H1 (cell line): ENCODE data around the gene HIVEP3. TPM values are rescaled to one million over a fixed set of nuclear protein-coding genes. Genes with fewer than 3 reads are reported as not detected.

Experiments
- CTCF ChIA-PET: fragments of 300-600 bp; sonication (Branson Sonifier 250); formaldehyde crosslinking; loops from one replicate; lab custom pipeline; 2021; ENCODE audit not compliant: partially characterized antibody; lab: Charles Lee
- POLR2A ChIA-PET: fragments of 300-600 bp; sonication (Branson Sonifier 250); formaldehyde crosslinking; loops from one replicate; lab custom pipeline; 2021; ENCODE audit warnings: inconsistent platforms; ENCODE audit not compliant: partially characterized antibody; lab: Charles Lee
- DNase-seq, 2 experiments: peaks; one replicate each; pipeline versions ENCODE4 v3.0.0 to v3.0.0-alpha.2; 2010 to 2022; ENCODE audit warnings: low spot score in 2 of 2, low read depth in 1 of 2, mixed read lengths in 1 of 2
- FAIRE-seq: peaks from 2 replicates; lab custom pipeline; 2011; peaks lifted over from hg19 to GRCh38; lab: Jason Lieb, UNC
- H2AFZ ChIP-seq: 2 replicates; pipeline ENCODE4 v1.8.1; 2012; ENCODE audit warnings: low read length, inconsistent platforms
- H2AK5ac ChIP-seq: 2 replicates; pipeline ENCODE4 v1.6.1; 2013; ENCODE audit warnings: low read depth, low read length
- H2BK120ac ChIP-seq: replicated peaks from 2 replicates; pipeline ENCODE3; 2013; ENCODE audit warnings: low read depth, low read length, inconsistent platforms
- H2BK12ac ChIP-seq: 2 replicates; pipeline ENCODE4 v1.6.1; 2013; ENCODE audit warnings: low read depth, low read length
- H2BK15ac ChIP-seq: 2 replicates; pipeline ENCODE4 v1.6.1; 2013; ENCODE audit warnings: low read length
- H2BK20ac ChIP-seq: 2 replicates; pipeline ENCODE4 v1.6.1; 2013; ENCODE audit warnings: low read length
- H2BK5ac ChIP-seq: 2 replicates; pipeline ENCODE4 v1.6.1; 2013; ENCODE audit warnings: low read depth, low read length
- H3K14ac ChIP-seq: 2 replicates; pipeline ENCODE4 v1.6.1; 2013; ENCODE audit warnings: inconsistent platforms; ENCODE audit not compliant: insufficient read length
- H3K18ac ChIP-seq: 2 replicates; pipeline ENCODE4 v1.6.1; 2013; ENCODE audit warnings: low read length; ENCODE audit errors: extremely low read depth
- H3K23ac ChIP-seq: 2 replicates; pipeline ENCODE4 v1.6.1; 2013; ENCODE audit warnings: inconsistent platforms; ENCODE audit not compliant: insufficient read length
- H3K23me2 ChIP-seq: 2 replicates; pipeline ENCODE4 v1.6.1; 2013; ENCODE audit warnings: low read depth, low read length
- H3K27ac ChIP-seq: 2 replicates; pipeline ENCODE4 v1.6.1; 2011; ENCODE audit warnings: low read depth, low read length, inconsistent platforms
- H3K27me3 ChIP-seq, 4 experiments: replicated peaks in 1 of 4; 1 replicate in 1 of 4; 2 replicates in 3 of 4; pipeline versions ENCODE4 v1.6.1 to v1.8.1; 2011 to 2013; ENCODE audit warnings: low read length in 3 of 4, mild to moderate bottlenecking in 3 of 4, inconsistent platforms in 2 of 4, mixed read lengths in 2 of 4, moderate library complexity in 1 of 4; ENCODE audit not compliant: control insufficient read depth in 3 of 4, insufficient read depth in 3 of 4; ENCODE audit errors: extremely low read depth in 1 of 4
- H3K36me3 ChIP-seq, 4 experiments: 2 replicates each; pipeline versions ENCODE4 v1.6.1 to v1.8.1; 2011 to 2013; ENCODE audit warnings: mild to moderate bottlenecking in 4 of 4, low read length in 3 of 4, moderate library complexity in 2 of 4, control low read depth in 1 of 4, inconsistent platforms in 1 of 4; ENCODE audit not compliant: insufficient read depth in 4 of 4, control insufficient read depth in 2 of 4
- H3K4ac ChIP-seq: replicated peaks from 2 replicates; pipeline ENCODE3; 2013; ENCODE audit warnings: low read length, low read depth, mixed read lengths, inconsistent platforms; ENCODE audit not compliant: insufficient read length
- H3K4me1 ChIP-seq, 4 experiments: replicated peaks in 1 of 4; 1 replicate in 1 of 4; 2 replicates in 3 of 4; pipeline versions ENCODE4 v1.6.1 to v1.8.1; 2011 to 2013; ENCODE audit warnings: low read length in 3 of 4, inconsistent platforms in 2 of 4, mixed read lengths in 1 of 4; ENCODE audit not compliant: insufficient read depth in 4 of 4, control insufficient read depth in 3 of 4
- H3K4me2 ChIP-seq, 2 experiments: 2 replicates each; pipeline versions ENCODE4 v1.6.1 to v1.8.1; 2011 to 2013; ENCODE audit warnings: low read depth in 2 of 2, low read length in 2 of 2, control low read depth in 1 of 2, inconsistent platforms in 1 of 2, mild to moderate bottlenecking in 1 of 2; ENCODE audit not compliant: insufficient read depth in 1 of 2
- H3K4me3 ChIP-seq, 4 experiments: fragments of 200-600, 300-600 bp in 1 of 4; sonication (generic), shearing (Covaris generic), sonication (Bioruptor Twin) in 1 of 4; 2 replicates each; pipeline versions ENCODE4 v1.5.1 to v1.8.1; 2011 to 2016; ENCODE audit warnings: low read length in 4 of 4, low read depth in 3 of 4, control low read depth in 2 of 4, inconsistent platforms in 2 of 4, mild to moderate bottlenecking in 2 of 4, mixed read lengths in 1 of 4, moderate library complexity in 1 of 4; ENCODE audit not compliant: insufficient read depth in 2 of 4; ENCODE audit errors: extremely low read depth in 1 of 4
- H3K56ac ChIP-seq: replicated peaks from 2 replicates; pipeline ENCODE3; 2013; ENCODE audit warnings: low read depth, mild to moderate bottlenecking, mixed read lengths, low read length, inconsistent platforms; ENCODE audit not compliant: insufficient read length
- H3K79me1 ChIP-seq: 2 replicates; pipeline ENCODE4 v1.6.1; 2013; ENCODE audit warnings: low read depth, low read length, control low read depth
- H3K79me2 ChIP-seq, 2 experiments: 2 replicates each; pipeline versions ENCODE4 v1.6.1 to v1.8.1; 2012 to 2013; ENCODE audit warnings: low read length in 2 of 2, mild to moderate bottlenecking in 2 of 2, inconsistent platforms in 1 of 2; ENCODE audit not compliant: insufficient read depth in 2 of 2, control insufficient read depth in 1 of 2
- H3K9ac ChIP-seq, 4 experiments: replicated peaks in 1 of 4; 1 replicate in 1 of 4; 2 replicates in 3 of 4; pipeline versions ENCODE4 v1.6.1 to v1.8.1; 2011 to 2013; ENCODE audit warnings: low read depth in 3 of 4, low read length in 3 of 4, control low read depth in 2 of 4, mild to moderate bottlenecking in 2 of 4, moderate library complexity in 2 of 4, inconsistent platforms in 1 of 4; ENCODE audit errors: extremely low read depth in 1 of 4
- H3K9me3 ChIP-seq, 2 experiments: 2 replicates each; pipeline versions ENCODE4 v1.6.1 to v1.8.1; 2012 to 2013; ENCODE audit warnings: mild to moderate bottlenecking in 2 of 2, moderate library complexity in 2 of 2, control low read depth in 1 of 2, inconsistent platforms in 1 of 2, low read depth in 1 of 2, low read length in 1 of 2, mixed read lengths in 1 of 2; ENCODE audit not compliant: insufficient read depth in 2 of 2
- H4K20me1 ChIP-seq, 2 experiments: replicated peaks in 1 of 2; 2 replicates each; pipeline versions ENCODE3 to v1.8.1; 2011 to 2013; ENCODE audit warnings: inconsistent platforms in 2 of 2, low read length in 2 of 2, mild to moderate bottlenecking in 1 of 2; ENCODE audit not compliant: insufficient read depth in 2 of 2, control insufficient read depth in 1 of 2
- H4K5ac ChIP-seq: 2 replicates; pipeline ENCODE4 v1.6.1; 2013; ENCODE audit warnings: low read length, low read depth, mixed read lengths, inconsistent platforms; ENCODE audit not compliant: insufficient read length
- H4K8ac ChIP-seq: 2 replicates; pipeline ENCODE4 v1.8.0; 2013; ENCODE audit warnings: mild to moderate bottlenecking, moderate library complexity, low read length, inconsistent platforms; ENCODE audit not compliant: insufficient read depth; ENCODE audit errors: extremely low read depth
- H4K91ac ChIP-seq: replicated peaks from 2 replicates; pipeline ENCODE3; 2013; ENCODE audit warnings: low read length, mixed read lengths, inconsistent platforms; ENCODE audit not compliant: insufficient read length
- CBX5 ChIP-seq: fragments of 300-800, 300-1000 bp; sonication (generic); IDR thresholded peaks from 2 replicates; pipeline ENCODE4 v1.7.1; 2016; ENCODE audit warnings: antibody characterized with exemption, low read length, low read depth
- CTBP2 ChIP-seq: IDR thresholded peaks from 2 replicates; pipeline ENCODE4 v1.7.0; 2011; ENCODE audit warnings: borderline replicate concordance, mild to moderate bottlenecking, moderate library complexity, mixed read lengths, low read length; ENCODE audit not compliant: insufficient read depth, insufficient read length
- EZH2 ChIP-seq: fragments of 200-600 bp; sonication (generic); IDR thresholded peaks from 2 replicates; pipeline ENCODE4 v1.7.1; 2012; ENCODE audit warnings: low read depth, mild to moderate bottlenecking, moderate library complexity, low read length, inconsistent platforms; ENCODE audit not compliant: severe bottlenecking
- JUND ChIP-seq: IDR thresholded peaks from 2 replicates; pipeline ENCODE4 v1.6.1; 2011; ENCODE audit warnings: mild to moderate bottlenecking, improper control_type of control experiment, low read length
- MAFK ChIP-seq: IDR thresholded peaks from 2 replicates; pipeline ENCODE4 v1.6.1; 2012; ENCODE audit warnings: low read depth, mild to moderate bottlenecking, improper control_type of control experiment, low read length
- MAX ChIP-seq: IDR thresholded peaks from 2 replicates; pipeline ENCODE4 v1.6.1; 2012; ENCODE audit warnings: inconsistent platforms
- RBBP5 ChIP-seq: IDR thresholded peaks from 2 replicates; pipeline ENCODE4 v1.7.1; 2012; ENCODE audit warnings: low read depth, mild to moderate bottlenecking, inconsistent platforms, low read length, moderate library complexity, borderline replicate concordance
- RXRA ChIP-seq: IDR thresholded peaks from 2 replicates; pipeline ENCODE4 v1.6.1; 2011; ENCODE audit warnings: low read depth, mild to moderate bottlenecking, low read length, moderate library complexity; ENCODE audit not compliant: insufficient read depth
- SIN3A ChIP-seq, 2 experiments: IDR thresholded peaks in 1 of 2; conservative IDR thresholded peaks in 1 of 2; 2 replicates each; pipeline ENCODE4 v1.6.1; 2011 to 2012; ENCODE audit warnings: low read length in 2 of 2, improper control_type of control experiment in 1 of 2, low read depth in 1 of 2, mild to moderate bottlenecking in 1 of 2
- SP1 ChIP-seq: IDR thresholded peaks from 2 replicates; pipeline ENCODE4 v1.6.1; 2011; ENCODE audit warnings: low read depth, low read length
- SP4 ChIP-seq: IDR thresholded peaks from 2 replicates; pipeline ENCODE4 v1.6.1; 2012; ENCODE audit warnings: low read length, inconsistent platforms
- YY1 ChIP-seq: IDR thresholded peaks from 2 replicates; pipeline ENCODE4 v1.6.1; 2011; ENCODE audit warnings: low read depth, mild to moderate bottlenecking, low read length
- WGBS, 2 experiments: shearing (Covaris generic) in 1 of 2; methylation state at CpG; one replicate each; pipeline versions ENCODE4 v1.1.6 to v1.1.7; 2013 to 2015; ENCODE audit warnings: low lambda C conversion rate in 2 of 2, mixed read lengths in 2 of 2, inconsistent platforms in 1 of 2, low coverage in 1 of 2, missing lambda C conversion rate in 1 of 2; ENCODE audit not compliant: insufficient replicate concordance in 2 of 2, insufficient coverage in 1 of 2, insufficient read length in 1 of 2; ENCODE audit errors: extremely low coverage in 1 of 2, missing lambda C conversion rate in 1 of 2; 5-methylcytosine and 5-hydroxymethylcytosine counted together
- polyA plus RNA-seq, 7 experiments: library from polyadenylated mRNA; depleted of rRNA in 3 of 7; stranded (reverse) in 5 of 7; unstranded in 2 of 7; fragments of >200 nt in 5 of 7; fragments of 200-250 nt in 2 of 7; gene quantifications; 1 replicate in 5 of 7; 2 replicates in 1 of 7; 4 replicates in 1 of 7; pipeline versions ENCODE4 v1.2.1 to v1.2.3, GENCODE V29; 2011 to 2013; ENCODE audit warnings: missing spikeins in 2 of 7, mixed read lengths in 2 of 7
- total RNA-seq: library from RNA; stranded (reverse); fragmentation: NEBNext Ultra II Directional; extraction: Animal tissue kit (Norgen Biotek cat#: 25700); gene quantifications from 2 replicates; pipeline ENCODE4 v1.2.1, GENCODE V29; 2021

Gene HIVEP3
- total and polyA plus RNA-seq, 2 of the 8 experiments (the other 6 are each of a cell fraction or from before 2014, with no cell fraction given), result 0.24 to 0.69 TPM

GRCh38 chr1:41558761-41559171, 360.0 kb downstream of the HIVEP3 start:
- H3K4ac ChIP-seq, result no peak overlapping the region
- no peaks in the 10 kb centered on the region; a peak in 2 of 7 replicates for H3K27me3 ChIP-seq
- no peak overlapping the region for H3K18ac ChIP-seq
- no peak overlapping the region for H2AK5ac ChIP-seq
- H2BK15ac ChIP-seq, result no peak overlapping the region
- H2BK12ac ChIP-seq, result no peak overlapping the region
- H3K9ac ChIP-seq, result no peak overlapping the region
- H2BK20ac ChIP-seq, result no peak overlapping the region
- WGBS, 2 experiments, result 90% methylated on average over 3 of the region's 3 CpGs; no CpG with 5 or more reads in 1 of the 2 experiments
- H3K23me2 ChIP-seq, result no peaks in the 10 kb centered on the region
- CTCF ChIA-PET, result interaction anchor here (1.1 to 1.5 kb wide), 3 partner anchors 15 to 74 kb away, joined by 3 to 4 read pairs (median 4); partner anchors contain the start of gene EDN2
- H3K56ac ChIP-seq, result no peak overlapping the region
- DNase-seq (no peak), FAIRE-seq (no peak)
- H4K8ac ChIP-seq, result no peak overlapping the region
- H3K27ac ChIP-seq, result no peak overlapping the region
- no peaks in the 10 kb centered on the region for H3K79me1 ChIP-seq
- H2BK5ac ChIP-seq, result no peak overlapping the region
- H3K4me3 ChIP-seq, result no peak overlapping the region
- POLR2A ChIA-PET, result no interaction called here
- H3K14ac ChIP-seq, result no peak overlapping the region
- H3K79me2 ChIP-seq, result no peaks in the 10 kb centered on the region
- H3K23ac ChIP-seq, result no peak overlapping the region
- no peaks in the 10 kb centered on the region for H3K4me1 ChIP-seq
- H2BK120ac ChIP-seq, result no peak overlapping the region
- H2AFZ ChIP-seq, result no peak overlapping the region
- H3K9me3 ChIP-seq, result peaks cover 0 to 9% of the 10 kb centered on the region in 2 experiments; a peak in 1 of 4 replicates
- no peaks in the 10 kb centered on the region for H3K36me3 ChIP-seq
- H4K5ac ChIP-seq, result no peak overlapping the region
- H4K91ac ChIP-seq, result no peak overlapping the region
- no peak overlapping the region for H3K4me2 ChIP-seq
- no peaks in the 10 kb centered on the region for H4K20me1 ChIP-seq
- TF ChIP-seq CTBP2, result no peak
- TF ChIP-seq SP4, result no peak
- TF ChIP-seq SIN3A (conservative IDR thresholded peaks at IDR 0.05 in 1 of 2, IDR thresholded peaks at IDR 0.05 in 1 of 2; ENCODE audit: low read depth in 1 of 2, low read length in 2 of 2), result no peak
- TF ChIP-seq MAX, result no peak
- no peak for TF ChIP-seq RBBP5
- TF ChIP-seq MAFK, result no peak
- no peak for TF ChIP-seq EZH2
- no peak for TF ChIP-seq CBX5
- no peak for TF ChIP-seq YY1
- no peak for TF ChIP-seq SP1
- no peak for TF ChIP-seq JUND
- no peak for TF ChIP-seq RXRA
